Sigmoid colon (tissue), 3 donors: ENCODE data around the gene SMIM44.

Experiments used
- CTCF ChIP-seq, 4 experiments: fragments of 450-650 bp in 3 of 4; fragments of 200-600 bp in 1 of 4; IDR thresholded peaks; one replicate each; pipeline ENCODE4 v1.5.1; 2016 to 2019; ENCODE audit warnings: antibody characterized with exemption in 4 of 4, mild to moderate bottlenecking in 3 of 4, moderate library complexity in 2 of 4
- POLR2A ChIP-seq, 2 donors: fragments of 450-650 bp; IDR thresholded peaks; one replicate each; pipeline ENCODE4 v1.6.1; 2016; ENCODE audit warnings: antibody characterized with exemption in 2 of 2, mild to moderate bottlenecking in 2 of 2, moderate library complexity in 2 of 2

GRCh38 chr19:3459089-3459881 lies 24.0 kb downstream of the SMIM44 start:
- TF ChIP-seq POLR2A (IDR thresholded peaks at IDR 0.05): no peak
- TF ChIP-seq CTCF (IDR thresholded peaks at IDR 0.05): no peak
